Hematopoietic multipotent progenitor cell treated with erythropoietin and hydrocortisone succinate and interleukin-3 and kit ligand, for 6 days (in vitro differentiated cells): ENCODE data around the gene CTDNEP1.
A peak's percentile ranks its signal among the peaks of the same experiment; 100 is the strongest.
"Not testable (repeated sequence)": the region's sequence is repeated elsewhere in the genome, so short reads cannot be mapped to it uniquely, and the experiment has no call there.

ENCODE experiments used
- DNase-seq: peaks from one replicate; pipeline ENCODE4 v3.0.0-alpha.2; 2015

The CTDNEP1 gene

GRCh38 chr17:7243838-7244237 lies 7.7 kb downstream of the CTDNEP1 start:
- not testable (repeated sequence) for DNase-seq

GRCh38 chr17:7243453-7243729 lies 8.1 kb downstream of the CTDNEP1 start:
- no peak for DNase-seq

- peak; percentile 97 for DNase-seq
These were observed 8.6 kb downstream of the CTDNEP1 start for GRCh38 chr17:7242717-7243452.

GRCh38 chr17:7241783-7242716 lies 9.5 kb downstream of the CTDNEP1 start, which contains the start of gene GABARAP:
TSS of gene GABARAP (minus strand) at chr17:7242449. CDS start at chr17:7242330, 119 bp downstream.
- DNase-seq = peak; percentile 97

- DNase-seq = no peak
These were observed 10.3 kb downstream of the CTDNEP1 start for GRCh38 chr17:7241090-7241733.

- DNase-seq = no peak
These were observed 11.2 kb downstream of the CTDNEP1 start for GRCh38 chr17:7240375-7240774.

GRCh38 chr17:7239091-7240027 lies 12.2 kb downstream of the CTDNEP1 start, which contains the start of gene PHF23:
TSS of gene PHF23 (minus strand) at chr17:7239457. CDS start at chr17:7239279, 178 bp downstream.
- peak; percentile 100 for DNase-seq

GRCh38 chr17:7238420-7239090 lies 13.0 kb downstream of the CTDNEP1 start:
- peak; percentile 73 for DNase-seq

GRCh38 chr17:7237761-7238419 lies 13.6 kb downstream of the CTDNEP1 start:
- DNase-seq = peak; percentile 94

- no peak for DNase-seq
These were observed 14.2 kb downstream of the CTDNEP1 start for GRCh38 chr17:7237266-7237760.

GRCh38 chr17:7236808-7237207 lies 14.7 kb downstream of the CTDNEP1 start:
- DNase-seq = no peak

GRCh38 chr17:7235693-7236665 lies 15.6 kb downstream of the CTDNEP1 start:
- peak; percentile 50 for DNase-seq

- peak; percentile 98 for DNase-seq
These were observed 17.2 kb downstream of the CTDNEP1 start, which contains the start of gene DVL2 for GRCh38 chr17:7234083-7234951. TSS of gene DVL2 (minus strand) at chr17:7234517. CDS start at chr17:7234262, 255 bp downstream.

- no peak for DNase-seq
These were observed 17.8 kb downstream of the CTDNEP1 start for GRCh38 chr17:7233701-7234082.

GRCh38 chr17:7232114-7232513 lies 19.4 kb downstream of the CTDNEP1 start:
- no peak for DNase-seq

- DNase-seq = no peak
These were observed 22.0 kb downstream of the CTDNEP1 start for GRCh38 chr17:7229504-7229903.

- DNase-seq = no peak
These were observed 22.6 kb downstream of the CTDNEP1 start for GRCh38 chr17:7228920-7229319.
